NCI-H446 (cell line): ENCODE measurements around the gene TINAG.
A peak's percentile ranks its signal among the peaks of the same experiment; 100 is the strongest.
"Not testable (repeated sequence)": the region's sequence is repeated elsewhere in the genome, so short reads cannot be mapped to it uniquely, and the experiment has no call there.

Source experiments
- DNase-seq, 2 experiments: peaks; one replicate each; lab custom pipeline; 2025; lab: John Stamatoyannopoulos, UW

Gene TINAG

GRCh38 chr6:54307439-54307910 lies 766 bp upstream of the TINAG start:
- no peak for DNase-seq

GRCh38 chr6:54308986-54309315 lies 710 bp downstream of the TINAG start:
- DNase-seq, result no peak

GRCh38 chr6:54310377-54311152 lies 2.3 kb downstream of the TINAG start:
- no peak for DNase-seq

GRCh38 chr6:54315656-54316055 lies 7.4 kb downstream of the TINAG start:
- peak in 1 of 2 experiments; percentile 25 for DNase-seq

- DNase-seq, result peak; percentile 73 to 90
Measured at GRCh38 chr6:54320871-54321270, 12.6 kb downstream of the TINAG start.

- DNase-seq, result no peak
Measured at GRCh38 chr6:54327631-54328030, 19.4 kb downstream of the TINAG start.

- not testable (repeated sequence) for DNase-seq
Measured at GRCh38 chr6:54331571-54331970, 23.3 kb downstream of the TINAG start.

- peak in 1 of 2 experiments; percentile 51 for DNase-seq
Measured at GRCh38 chr6:54335871-54336270, 27.6 kb downstream of the TINAG start.

GRCh38 chr6:54353975-54354374 lies 45.7 kb downstream of the TINAG start:
- DNase-seq, result no peak

- DNase-seq, result no peak
Measured at GRCh38 chr6:54354608-54355007, 46.4 kb downstream of the TINAG start.

GRCh38 chr6:54357141-54357540 lies 48.9 kb downstream of the TINAG start:
- no peak for DNase-seq

- DNase-seq, result no peak
Measured at GRCh38 chr6:54361188-54361587, 52.9 kb downstream of the TINAG start.

GRCh38 chr6:54361734-54362133 lies 53.5 kb downstream of the TINAG start:
- no peak for DNase-seq

- no peak for DNase-seq
Measured at GRCh38 chr6:54366667-54367327, 58.6 kb downstream of the TINAG start.

- DNase-seq, result no peak
Measured at GRCh38 chr6:54377776-54378175, 69.5 kb downstream of the TINAG start.

GRCh38 chr6:54386295-54386694 lies 78.1 kb downstream of the TINAG start:
- DNase-seq, result no peak

- no peak for DNase-seq
Measured at GRCh38 chr6:54390362-54390761, 82.1 kb downstream of the TINAG start.

GRCh38 chr6:54391577-54391976 lies 83.3 kb downstream of the TINAG start:
- no peak for DNase-seq

GRCh38 chr6:54403096-54403495 lies 94.9 kb downstream of the TINAG start:
- no peak for DNase-seq

GRCh38 chr6:54404791-54405190 lies 96.5 kb downstream of the TINAG start:
- no peak for DNase-seq

GRCh38 chr6:54411767-54412166 lies 103.5 kb downstream of the TINAG start:
- DNase-seq, result no peak

- DNase-seq, result no peak
Measured at GRCh38 chr6:54415517-54415916, 107.3 kb downstream of the TINAG start.

GRCh38 chr6:54419885-54420284 lies 111.6 kb downstream of the TINAG start:
- no peak for DNase-seq

GRCh38 chr6:54426995-54427394 lies 118.8 kb downstream of the TINAG start:
- DNase-seq, result no peak
